AG09319 (cell line): ENCODE measurements around the gene FAM118B.
A peak's percentile ranks its signal among the peaks of the same experiment; 100 is the strongest.

ENCODE experiments used
- DNase-seq: peaks from one replicate; pipeline ENCODE4 v3.0.0-alpha.2; 2010; ENCODE audit warnings: low read depth; ENCODE audit errors: extremely low read depth
- CTCF ChIP-seq: IDR thresholded peaks from 2 replicates; pipeline ENCODE4 v1.5.1; 2011; ENCODE audit warnings: low read depth, mild to moderate bottlenecking, inconsistent platforms, low read length, moderate library complexity

The FAM118B gene

GRCh38 chr11:126211236-126212088, at the start of gene FAM118B, which contains the start of gene RPUSD4:
Gene FAM118B, plus strand, starts transcription at chr11:126211782. Its CDS starts 23,220 bp downstream, at chr11:126235002.
Gene RPUSD4, minus strand, starts transcription at chr11:126211650. Its CDS starts 12 bp downstream, at chr11:126211638.
- no peak for TF ChIP-seq CTCF
- peak; percentile 91 for DNase-seq

- DNase-seq, result no peak
- TF ChIP-seq CTCF, result no peak
Measured at GRCh38 chr11:126162306-126163030, 49.1 kb upstream of the FAM118B start.

GRCh38 chr11:126163074-126163700, 48.4 kb upstream of the FAM118B start:
- TF ChIP-seq CTCF, result no peak
- no peak for DNase-seq

- no peak for TF ChIP-seq CTCF
- no peak for DNase-seq
Measured at GRCh38 chr11:126163779-126164178, 47.8 kb upstream of the FAM118B start.

GRCh38 chr11:126164781-126165180, 46.8 kb upstream of the FAM118B start:
- no peak for DNase-seq

GRCh38 chr11:126165311-126165720, 46.3 kb upstream of the FAM118B start:
- TF ChIP-seq CTCF, result no peak
- DNase-seq, result no peak

More at GRCh38 chr11:126164781-126165180, 46.8 kb upstream of the FAM118B start:
- TF ChIP-seq CTCF, result no peak
